ENCODE data around the gene OR52D1. TPM values are rescaled to one million over a fixed set of nuclear protein-coding genes. Genes with fewer than 3 reads are reported as not detected.

The OR52D1 gene
- polyA plus RNA-seq, 4 donors = not detected

Other genes with a start within 250 kb of the OR52D1 start
- 1 to 10 TPM in 1 of 4 donors, not detected in 3; 2.5 TPM for gene HBG1, start 238.8 kb upstream of the OR52D1 start, polyA plus RNA-seq
- 100 to 1,000 TPM in 1 of 4 donors, not detected in 3; 857 TPM for gene HBG2, start 233.9 kb upstream of the OR52D1 start, polyA plus RNA-seq
- 1 to 10 TPM in 1 of 4 donors, not detected in 3; 1.9 TPM for gene HBE1, start 218.7 kb upstream of the OR52D1 start, polyA plus RNA-seq
- not detected for gene OR51B4, start 186.7 kb upstream of the OR52D1 start, polyA plus RNA-seq
- gene OR51B2, start 164.4 kb upstream of the OR52D1 start, polyA plus RNA-seq = not detected
- gene OR51B5, start 145.2 kb upstream of the OR52D1 start, polyA plus RNA-seq = under 1 TPM in 1 of 4 donors, not detected in 3; 0.15 TPM
- gene OR51B6, start 137.2 kb upstream of the OR52D1 start, polyA plus RNA-seq = not detected
- not detected for gene OR51M1, start 104.9 kb upstream of the OR52D1 start, polyA plus RNA-seq
- gene OR51Q1, start 66.6 kb upstream of the OR52D1 start, polyA plus RNA-seq = not detected
- gene OR51I1, start 47.2 kb upstream of the OR52D1 start, polyA plus RNA-seq = not detected
- under 1 TPM in 1 of 4 donors, not detected in 3; 0.03 TPM for gene OR51I2, start 39.4 kb upstream of the OR52D1 start, polyA plus RNA-seq
- gene UBQLN3, start 21.3 kb downstream of the OR52D1 start, polyA plus RNA-seq = not detected
- gene UBQLNL, start 28.0 kb downstream of the OR52D1 start, polyA plus RNA-seq = under 1 TPM in 2 of 4 donors, not detected in 2; 0.10 to 0.61 TPM
- not detected for gene OR52H1, start 59.9 kb downstream of the OR52D1 start, polyA plus RNA-seq
- under 1 TPM in 1 of 4 donors, not detected in 3; 0.04 TPM for gene OR52B6, start 92.2 kb downstream of the OR52D1 start, polyA plus RNA-seq
- 1 to 10 TPM in 2 of 4 donors, under 1 TPM in 1, not detected in 1; 0.54 to 3.0 (median 1.1) TPM for gene TRIM6, start 108.0 kb downstream of the OR52D1 start, polyA plus RNA-seq
- 10 to 100 TPM in 1 of 4 donors, 1 to 10 TPM in 3; 4.1 to 11.0 (median 7.5) TPM for gene TRIM34, start 136.3 kb downstream of the OR52D1 start, polyA plus RNA-seq
- gene TRIM5, start 196.4 kb downstream of the OR52D1 start, polyA plus RNA-seq = 10 to 100 TPM in 3 of 4 donors, 1 to 10 TPM in 1; 6.5 to 22.0 (median 11.5) TPM
- 10 to 100 TPM in 3 of 4 donors, 1 to 10 TPM in 1; 7.4 to 19.2 (median 10.9) TPM for gene TRIM22, start 201.1 kb downstream of the OR52D1 start, polyA plus RNA-seq
- gene OR56B1, start 247.8 kb downstream of the OR52D1 start, polyA plus RNA-seq = under 1 TPM in 1 of 4 donors, not detected in 3; 0.03 TPM